SH-SY5Y (cell line): ENCODE data around the gene C6orf15.

ENCODE experiments used
- GATA2 ChIP-seq: IDR thresholded peaks from 2 replicates; pipeline ENCODE4 v1.6.1; 2011; ENCODE audit warnings: mild to moderate bottlenecking, low read depth, low read length
- GATA3 ChIP-seq: IDR thresholded peaks from 2 replicates; pipeline ENCODE4 v1.6.1; 2011; ENCODE audit warnings: low read depth, mild to moderate bottlenecking, low read length, moderate library complexity

GRCh38 chr6:31076611-31077010 is 35.8 kb downstream of the C6orf15 start:
- TF ChIP-seq GATA2 (no peak), GATA3 (no peak)
